PC-3 (cell line): ENCODE results near the gene ZNF574. TPM values are rescaled to one million over a fixed set of nuclear protein-coding genes. Genes with fewer than 3 reads are reported as not detected.

ENCODE experiments used
- ATAC-seq: fragments of 200-7000 bp; cut with Tn5 transposase; 2 replicates; pipeline ENCODE4 v1.9.1; 2020; ENCODE audit warnings: mild to moderate bottlenecking, moderate library complexity
- BruUV-seq: library from RNA; stranded (reverse); fragments of 400-500 nt; replicated peaks from 2 replicates; lab custom pipeline; 2021; lab: Mats Ljungman, UMichigan
- CTCF ChIA-PET: fragments of 300-600 bp; sonication (Branson Sonifier 250); formaldehyde crosslinking; loops from one replicate; lab custom pipeline; 2022; ENCODE audit warnings: antibody characterized with exemption; lab: Charles Lee
- POLR2A ChIA-PET: fragments of 300-600 bp; sonication (Branson Sonifier 250); formaldehyde crosslinking; loops from one replicate; lab custom pipeline; 2022; ENCODE audit warnings: antibody characterized with exemption; ENCODE audit not compliant: unreplicated experiment; lab: Charles Lee
- DNase-seq: peaks from one replicate; pipeline ENCODE4 v3.0.0-alpha.2; 2015
- H2AFZ ChIP-seq: fragments of 300-600 bp; sonication (generic); 2 replicates; pipeline ENCODE4 v1.6.0; 2016; ENCODE audit warnings: antibody characterized with exemption, low read length
- H3F3A ChIP-seq: fragments of 300-600 bp; sonication (generic); one replicate; pipeline ENCODE4 v1.6.0; 2017; ENCODE audit warnings: antibody characterized with exemption, low read length, control low read depth, mild to moderate bottlenecking; ENCODE audit not compliant: unreplicated experiment
- H3K27ac ChIP-seq: fragments of 300-600 bp; sonication (generic); 2 replicates; pipeline ENCODE4 v1.5.1; 2016; ENCODE audit warnings: mild to moderate bottlenecking, low read length
- H3K27me3 ChIP-seq: fragments of 300-600 bp; sonication (generic); 2 replicates; pipeline ENCODE4 v1.6.1; 2016; ENCODE audit warnings: low read length, mixed read lengths
- H3K36me3 ChIP-seq: fragments of 300-600 bp; sonication (generic); 2 replicates; pipeline ENCODE4 v1.6.1; 2016; ENCODE audit warnings: low read depth, mixed run types, low read length, mixed read lengths
- H3K4me1 ChIP-seq: fragments of 300-600 bp; sonication (generic); 2 replicates; pipeline ENCODE4 v1.5.1; 2016; ENCODE audit warnings: low read length; ENCODE audit not compliant: insufficient read depth
- H3K4me2 ChIP-seq: fragments of 300-600 bp; sonication (generic); 2 replicates; pipeline ENCODE4 v1.6.0; 2016; ENCODE audit warnings: low read length
- H3K4me3 ChIP-seq: fragments of 300-600 bp; sonication (generic); 2 replicates; pipeline ENCODE4 v1.5.1; 2016; ENCODE audit warnings: mild to moderate bottlenecking, low read length, mixed read lengths
- H3K79me2 ChIP-seq: fragments of 300-600 bp; sonication (generic); 2 replicates; pipeline ENCODE4 v1.6.1; 2017; ENCODE audit warnings: low read length, mixed read lengths
- H3K9ac ChIP-seq: fragments of 300-600 bp; sonication (generic); 2 replicates; pipeline ENCODE4 v1.6.0; 2016; ENCODE audit warnings: mild to moderate bottlenecking, low read length
- H3K9me2 ChIP-seq: fragments of 300-600 bp; sonication (generic); replicated peaks from 2 replicates; pipeline ENCODE4 v1.6.1; 2016; ENCODE audit warnings: mixed run types, low read length, mixed read lengths
- H3K9me3 ChIP-seq: fragments of 300-600 bp; sonication (generic); 2 replicates; pipeline ENCODE4 v1.6.1; 2016; ENCODE audit warnings: low read length, mixed read lengths
- H4K20me1 ChIP-seq: fragments of 300-600 bp; sonication (generic); 2 replicates; pipeline ENCODE4 v1.6.1; 2016; ENCODE audit warnings: low read length, mixed read lengths
- CTCF ChIP-seq: fragments of 300-600 bp; sonication (generic); conservative IDR thresholded peaks from 2 replicates; pipeline ENCODE4 v1.5.1; 2017; ENCODE audit warnings: antibody characterized with exemption, low read depth, mild to moderate bottlenecking, low read length
- EZH2 ChIP-seq: fragments of 300-600 bp; sonication (generic); IDR thresholded peaks from one replicate; pipeline ENCODE4 v1.6.1; 2017; ENCODE audit warnings: antibody characterized with exemption, mild to moderate bottlenecking, low read length; ENCODE audit not compliant: unreplicated experiment
- EZH2phosphoT487 ChIP-seq: fragments of 300-600 bp; sonication (generic); IDR thresholded peaks from 2 replicates; pipeline ENCODE4 v1.6.1; 2018; ENCODE audit warnings: mild to moderate bottlenecking, antibody characterized with exemption, low read length, borderline replicate concordance
- intact Hi-C: fragments of 100-400 bp; cut with micrococcal nuclease; formaldehyde crosslinking; loops from 2 replicates; pipeline ENCODE4 v1.9.0; 2023
- total RNA-seq: library from RNA; depleted of rRNA; stranded (reverse); fragments of >200 nt; gene quantifications from 2 replicates; pipeline ENCODE4 v1.2.3, GENCODE V29; 2014

Gene ZNF574
- total RNA-seq, 1 experiment from 2014 or later, result 14.4 TPM

DNA sequence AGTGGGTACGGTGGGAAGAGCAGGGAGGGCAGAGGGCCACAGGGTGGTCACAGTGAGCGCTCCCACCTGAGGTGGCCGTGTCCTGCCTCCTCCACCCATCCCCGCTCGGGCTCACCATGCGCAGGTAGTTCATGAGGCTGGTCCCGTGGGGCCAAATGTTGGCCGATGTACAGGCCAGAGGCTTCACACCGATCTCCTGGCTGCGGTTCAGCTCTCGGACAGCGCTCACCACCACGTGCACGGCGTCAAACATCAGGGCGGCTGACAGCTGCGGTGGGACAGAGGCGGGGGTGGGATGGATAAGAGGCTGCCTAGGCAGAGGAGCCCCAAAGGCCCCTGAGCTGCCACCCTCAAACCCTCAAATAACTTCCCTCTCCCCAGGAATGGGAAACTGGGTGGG lies 21.8 kb upstream of the ZNF574 start:
- no TSS peak for BruUV-seq
- CTCF ChIA-PET, result no interaction called here
- TF ChIP-seq CTCF (no peak), EZH2phosphoT487 (no peak), EZH2 (no peak)

DNA sequence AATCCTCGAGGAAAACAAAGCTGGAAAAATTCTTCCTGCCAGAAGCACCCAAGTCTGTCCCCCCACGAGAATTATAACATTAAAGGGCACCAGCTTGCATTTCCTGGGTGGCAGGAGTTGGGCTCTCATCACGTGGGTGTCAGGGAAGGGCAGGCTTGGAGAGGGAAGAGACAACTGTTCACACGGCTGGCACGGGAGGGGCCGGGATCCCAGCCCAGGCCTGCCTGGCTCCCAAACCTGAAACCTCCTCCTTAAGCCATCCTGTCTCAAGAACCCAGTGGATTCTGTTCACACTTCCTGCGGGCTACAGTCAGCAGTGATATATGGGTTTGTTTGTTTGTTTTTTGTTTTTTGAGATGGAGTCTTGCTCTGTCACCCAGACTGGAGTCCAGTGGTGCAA lies 18.1 kb upstream of the ZNF574 start:
- Histone ChIP-seq H4K20me1 (no peaks in the 10 kb centered on the region), H3K9me2 (no peaks in the 10 kb centered on the region), H2AFZ (no peak overlapping the region), H3K9ac (no peak overlapping the region), H3K4me1 (peaks cover 13% of the 10 kb centered on the region), H3K9me3 (no peaks in the 10 kb centered on the region), H3K79me2 (no peaks in the 10 kb centered on the region), H3F3A (no peaks in the 10 kb centered on the region), H3K4me3 (no peak overlapping the region), H3K4me2 (no peak overlapping the region), H3K27me3 (no peaks in the 10 kb centered on the region), H3K36me3 (no peaks in the 10 kb centered on the region), H3K27ac (no peak overlapping the region)
- intact Hi-C loops, result no loop called here
- BruUV-seq, result no TSS peak
- ChIA-PET CTCF (no interaction called here), POLR2A (no interaction called here)
- ATAC-seq (no peak), DNase-seq (no peak)
- TF ChIP-seq EZH2phosphoT487, result no peak
- no peak for TF ChIP-seq EZH2
- no peak for TF ChIP-seq CTCF

More for the DNA sequence above, 21.8 kb upstream of the ZNF574 start:
- H2AFZ ChIP-seq, result no peak overlapping the region
- intact Hi-C loops, result no loop called here
- no peaks in the 10 kb centered on the region for H4K20me1 ChIP-seq
- H3K79me2 ChIP-seq, result no peaks in the 10 kb centered on the region
- H3K4me2 ChIP-seq, result no peak overlapping the region
- H3K4me3 ChIP-seq, result no peak overlapping the region
- no peaks in the 10 kb centered on the region for H3K9me2 ChIP-seq
- no peak overlapping the region for H3K27ac ChIP-seq
- no peak overlapping the region for H3K9ac ChIP-seq
- POLR2A ChIA-PET, result no interaction called here
- DNase-seq (no peak), ATAC-seq (no peak)
- H3K27me3 ChIP-seq, result no peaks in the 10 kb centered on the region
- H3K4me1 ChIP-seq, result peaks cover 37% of the 10 kb centered on the region
- no peaks in the 10 kb centered on the region for H3K36me3 ChIP-seq
- H3K9me3 ChIP-seq, result no peaks in the 10 kb centered on the region
- no peaks in the 10 kb centered on the region for H3F3A ChIP-seq

DNA sequence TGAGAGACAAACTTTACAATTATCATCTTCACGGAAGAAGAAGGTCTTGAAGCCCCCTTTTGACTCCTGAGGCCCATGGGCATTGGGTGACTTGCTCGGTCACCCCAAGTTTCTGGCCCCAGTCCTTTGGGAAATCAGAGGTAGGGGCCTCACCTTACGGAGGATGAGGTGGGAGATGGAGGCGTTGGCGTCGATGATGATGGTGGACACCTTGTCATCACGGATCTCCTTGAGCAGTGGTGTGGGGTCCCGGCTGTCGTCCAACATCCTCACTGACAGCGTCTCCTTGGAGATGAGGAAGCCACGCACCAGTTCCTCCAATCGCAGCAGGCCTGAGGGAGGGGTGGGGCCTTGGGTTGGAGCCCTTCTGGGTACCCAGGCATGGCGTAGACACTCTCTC lies 16.8 kb upstream of the ZNF574 start:
- Histone ChIP-seq H3K4me3 (no peak overlapping the region), H3K4me1 (no peaks in the 10 kb centered on the region), H3K9me2 (no peaks in the 10 kb centered on the region), H3K27ac (no peak overlapping the region), H3K79me2 (no peaks in the 10 kb centered on the region), H2AFZ (no peak overlapping the region), H3K9ac (no peak overlapping the region), H3K27me3 (no peaks in the 10 kb centered on the region), H3K9me3 (no peaks in the 10 kb centered on the region), H3K36me3 (no peaks in the 10 kb centered on the region), H3F3A (no peaks in the 10 kb centered on the region), H3K4me2 (no peak overlapping the region), H4K20me1 (no peaks in the 10 kb centered on the region)
- CTCF ChIA-PET, result no interaction called here
- POLR2A ChIA-PET, result no interaction called here
- no peak for DNase-seq
- TF ChIP-seq EZH2phosphoT487, result no peak
- TF ChIP-seq EZH2, result no peak
- no peak for TF ChIP-seq CTCF
- no TSS peak for BruUV-seq
- ATAC-seq, result no peak
- intact Hi-C loops, result no loop called here
